Suprapubic skin (tissue), 3 donors: ENCODE data around the gene SSNA1.

Experiments used
- CTCF ChIP-seq, 2 donors: fragments of 200-600 bp in 1 of 2; fragments of 450-650 bp in 1 of 2; sonication (generic) in 1 of 2; IDR thresholded peaks; one replicate each; pipeline ENCODE4 v1.5.1; 2016 to 2019; ENCODE audit warnings: antibody characterized with exemption in 2 of 2, mild to moderate bottlenecking in 1 of 2, moderate library complexity in 1 of 2
- POLR2A ChIP-seq, 2 donors: fragments of 450-650 bp; IDR thresholded peaks; one replicate each; pipeline ENCODE4 v1.6.1; 2017; ENCODE audit warnings: antibody characterized with exemption in 2 of 2, mild to moderate bottlenecking in 2 of 2, moderate library complexity in 2 of 2

GRCh38 chr9:137218754-137219271, 30.3 kb downstream of the SSNA1 start:
- TF ChIP-seq CTCF (IDR thresholded peaks at IDR 0.05) (no peak), POLR2A (IDR thresholded peaks at IDR 0.05) (no peak)
